Activated CD8-positive, alpha-beta T cell treated with anti-CD3 and anti-CD28 coated beads, Interleukin-2, amount 10 ng/mL, durations not matched to agents 7 days and 5 days (primary cell): Measurements from ENCODE around the gene FYB1. TPM values are rescaled to one million over a fixed set of nuclear protein-coding genes. Genes with fewer than 3 reads are reported as not detected.
"Not testable (repeated sequence)": the region's sequence is repeated elsewhere in the genome, so short reads cannot be mapped to it uniquely, and the experiment has no call there.

Experiments used
- ATAC-seq: fragments of 150-1000 bp; cut with Tn5 transposase; one replicate; pipeline ENCODE4 v1.10.0; 2021; ENCODE audit warnings: moderate library complexity
- CTCF ChIA-PET: fragments of 350-600 bp; sonication (Branson Sonifier 250); formaldehyde crosslinking; loops from one replicate; lab custom pipeline; 2021; ENCODE audit warnings: antibody characterized with exemption; lab: Charles Lee
- POLR2A ChIA-PET: fragments of 350-600 bp; sonication (Branson Sonifier 250); formaldehyde crosslinking; loops from one replicate; lab custom pipeline; 2021; ENCODE audit warnings: antibody characterized with exemption; lab: Charles Lee
- DNase-seq: peaks from one replicate; pipeline ENCODE4 v3.0.0-alpha.2; 2020
- H3K27ac Mint-ChIP-seq: one replicate; pipeline ENCODE4 v1.8.0; 2021; ENCODE audit warnings: mild to moderate bottlenecking, mixed read lengths
- H3K27me3 Mint-ChIP-seq: one replicate; pipeline ENCODE4 v1.8.0; 2021; ENCODE audit warnings: low read depth, mixed read lengths
- H3K36me3 Mint-ChIP-seq: one replicate; pipeline ENCODE4 v1.8.0; 2021; ENCODE audit warnings: low read depth, mixed read lengths
- H3K4me1 Mint-ChIP-seq: one replicate; pipeline ENCODE4 v1.8.0; 2021; ENCODE audit warnings: low read depth, mixed read lengths
- H3K4me3 Mint-ChIP-seq: one replicate; pipeline ENCODE4 v1.8.0; 2021; ENCODE audit warnings: mild to moderate bottlenecking, mixed read lengths
- H3K9me3 Mint-ChIP-seq: one replicate; pipeline ENCODE4 v1.8.0; 2022; ENCODE audit warnings: mixed read lengths; ENCODE audit not compliant: insufficient read depth
- total RNA-seq, 2 experiments: library from RNA; stranded (reverse); gene quantifications; one replicate each; pipeline ENCODE4 v1.2.3, GENCODE V29; 2021

FYB1 gene
- total RNA-seq, 2 experiments from 2014 or later, result 198 to 215 TPM

- Mint-ChIP-seq H3K4me3 (no peak overlapping the region), H3K4me1 (peaks cover 16% of the 10 kb centered on the region), H3K9me3 (no peaks in the 10 kb centered on the region), H3K27me3 (no peaks in the 10 kb centered on the region), H3K36me3 (no peaks in the 10 kb centered on the region), H3K27ac (no peak overlapping the region)
- ChIA-PET CTCF (interaction anchor here (1.0 to 9.6 kb wide), 4 partner anchors 8 to 57 kb away, joined by 3 to 108 read pairs (median 5); partner anchors contain the start of gene FYB1), POLR2A (interaction anchor here (0.6 kb wide), 1 partner anchor 1983 kb away, joined by 3 read pairs; no protein-coding TSS in a partner anchor)
- ATAC-seq (no peak), DNase-seq (no peak)
Measured at GRCh38 chr5:39226558-39226957, 7.2 kb upstream of the FYB1 start.

- no peak overlapping the region for H3K4me3 Mint-ChIP-seq
- DNase-seq (no peak), ATAC-seq (no peak)
- H3K27ac Mint-ChIP-seq, result peak overlapping the region; percentile 0
- H3K4me1 Mint-ChIP-seq, result peaks cover 12% of the 10 kb centered on the region
- ChIA-PET POLR2A (no interaction called here), CTCF (interaction anchor here (1.0 to 9.6 kb wide), 4 partner anchors 8 to 57 kb away, joined by 3 to 108 read pairs (median 5); partner anchors contain the start of gene FYB1)
- no peaks in the 10 kb centered on the region for H3K27me3 Mint-ChIP-seq
- H3K9me3 Mint-ChIP-seq, result no peaks in the 10 kb centered on the region
- H3K36me3 Mint-ChIP-seq, result no peaks in the 10 kb centered on the region
Measured at GRCh38 chr5:39226100-39226451, 6.7 kb upstream of the FYB1 start.

GRCh38 chr5:39225405-39226099, 6.2 kb upstream of the FYB1 start:
- no peaks in the 10 kb centered on the region for H3K36me3 Mint-ChIP-seq
- no peaks in the 10 kb centered on the region for H3K27me3 Mint-ChIP-seq
- H3K4me3 Mint-ChIP-seq, result no peak overlapping the region
- ChIA-PET CTCF (interaction anchor here (1.0 to 10.3 kb wide), 7 partner anchors 7 to 150 kb away, joined by 3 to 319 read pairs (median 6); partner anchors contain the start of gene FYB1), POLR2A (no interaction called here)
- DNase-seq, result no peak
- no peak overlapping the region for H3K27ac Mint-ChIP-seq
- no peaks in the 10 kb centered on the region for H3K9me3 Mint-ChIP-seq
- peaks cover 12% of the 10 kb centered on the region for H3K4me1 Mint-ChIP-seq
- ATAC-seq, result no peak

GRCh38 chr5:39224196-39224761, 4.9 kb upstream of the FYB1 start:
- Mint-ChIP-seq H3K9me3 (no peaks in the 10 kb centered on the region), H3K36me3 (no peaks in the 10 kb centered on the region), H3K27me3 (no peaks in the 10 kb centered on the region), H3K4me3 (no peak overlapping the region), H3K27ac (no peak overlapping the region), H3K4me1 (peaks cover 12% of the 10 kb centered on the region)
- ATAC-seq, result no peak
- POLR2A ChIA-PET, result interaction anchor here (0.6 to 0.7 kb wide), 3 partner anchors 7 to 50 kb away, joined by 3 read pairs; no protein-coding TSS in a partner anchor
- no peak for DNase-seq
- CTCF ChIA-PET, result interaction anchor here (1.0 to 10.3 kb wide), 5 partner anchors 8 to 152 kb away, joined by 3 to 319 read pairs (median 6); no protein-coding TSS in a partner anchor

- DNase-seq (no peak), ATAC-seq (no peak)
- peaks cover 17% of the 10 kb centered on the region for H3K4me1 Mint-ChIP-seq
- CTCF ChIA-PET, result interaction anchor here (1.2 to 10.3 kb wide), 5 partner anchors 7 to 152 kb away, joined by 4 to 319 read pairs (median 6); no protein-coding TSS in a partner anchor
- no peak overlapping the region for H3K4me3 Mint-ChIP-seq
- no peaks in the 10 kb centered on the region for H3K9me3 Mint-ChIP-seq
- H3K36me3 Mint-ChIP-seq, result no peaks in the 10 kb centered on the region
- POLR2A ChIA-PET, result interaction anchor here (0.6 kb wide), 1 partner anchor 51 kb away, joined by 3 read pairs; no protein-coding TSS in a partner anchor
- H3K27me3 Mint-ChIP-seq, result no peaks in the 10 kb centered on the region
- no peak overlapping the region for H3K27ac Mint-ChIP-seq
Measured at GRCh38 chr5:39223565-39224156, 4.3 kb upstream of the FYB1 start.

GRCh38 chr5:39221671-39222070, 2.3 kb upstream of the FYB1 start:
- not testable (repeated sequence) for ATAC-seq, H3K27ac Mint-ChIP-seq

GRCh38 chr5:39220280-39221030, 1.1 kb upstream of the FYB1 start:
- ChIA-PET CTCF (interaction anchor here (1.6 to 10.3 kb wide), 6 partner anchors 9 to 155 kb away, joined by 5 to 319 read pairs (median 96); no protein-coding TSS in a partner anchor), POLR2A (interaction anchor here (4.5 kb wide), 1 partner anchor 54 kb away, joined by 16 read pairs; no protein-coding TSS in a partner anchor)
- Mint-ChIP-seq H3K4me3 (no peak overlapping the region), H3K36me3 (peaks cover under 1% of the 10 kb centered on the region), H3K27ac (no peak overlapping the region), H3K27me3 (no peaks in the 10 kb centered on the region), H3K4me1 (peaks cover 31% of the 10 kb centered on the region), H3K9me3 (no peaks in the 10 kb centered on the region)
- ATAC-seq (no peak), DNase-seq (no peak)

More at GRCh38 chr5:39221671-39222070, 2.3 kb upstream of the FYB1 start:
- H3K36me3 Mint-ChIP-seq, POLR2A ChIA-PET, H3K9me3 Mint-ChIP-seq, H3K4me3 Mint-ChIP-seq, H3K27me3 Mint-ChIP-seq, DNase-seq: not testable (repeated sequence)
- CTCF ChIA-PET, result interaction anchor here (1.7 to 10.3 kb wide), 2 partner anchors 62 to 154 kb away, joined by 6 to 319 read pairs; no protein-coding TSS in a partner anchor
- H3K4me1 Mint-ChIP-seq, result peaks cover 30% of the 10 kb centered on the region

- no peak for ATAC-seq
Measured at GRCh38 chr5:39218482-39219402, 621 bp downstream of the FYB1 start.

GRCh38 chr5:39217365-39218281, 1.7 kb downstream of the FYB1 start:
- Mint-ChIP-seq H3K36me3 (peaks cover 5% of the 10 kb centered on the region), H3K27ac (peak overlapping the region; percentile 80), H3K4me1 (peaks cover 55% of the 10 kb centered on the region), H3K9me3 (no peaks in the 10 kb centered on the region), H3K4me3 (peak overlapping the region; percentile 68), H3K27me3 (no peaks in the 10 kb centered on the region)
- ChIA-PET CTCF (interaction anchor here (0.6 to 10.3 kb wide), 60 partner anchors 7 to 776 kb away, joined by 3 to 319 read pairs (median 6); partner anchors contain the start of gene DAB2), POLR2A (interaction anchor here (0.5 to 4.5 kb wide), 16 partner anchors 7 to 1524 kb away, joined by 3 to 25 read pairs (median 7); no protein-coding TSS in a partner anchor)
- DNase-seq, result peak; percentile 89
- peak; percentile 77 for ATAC-seq

More at GRCh38 chr5:39218482-39219402, 621 bp downstream of the FYB1 start:
- Mint-ChIP-seq H3K9me3 (no peaks in the 10 kb centered on the region), H3K36me3 (peaks cover 5% of the 10 kb centered on the region), H3K27ac (no peak overlapping the region), H3K4me3 (no peak overlapping the region), H3K4me1 (peaks cover 45% of the 10 kb centered on the region), H3K27me3 (no peaks in the 10 kb centered on the region)
- POLR2A ChIA-PET, result interaction anchor here (0.8 to 4.5 kb wide), 8 partner anchors 10 to 65 kb away, joined by 3 to 18 read pairs (median 10); no protein-coding TSS in a partner anchor
- no peak for DNase-seq
- CTCF ChIA-PET, result interaction anchor here (1.1 to 10.3 kb wide), 41 partner anchors 10 to 777 kb away, joined by 3 to 319 read pairs (median 11); no protein-coding TSS in a partner anchor
